ENCODE measurements around the gene KRT81.

KRT81 gene

DNA sequence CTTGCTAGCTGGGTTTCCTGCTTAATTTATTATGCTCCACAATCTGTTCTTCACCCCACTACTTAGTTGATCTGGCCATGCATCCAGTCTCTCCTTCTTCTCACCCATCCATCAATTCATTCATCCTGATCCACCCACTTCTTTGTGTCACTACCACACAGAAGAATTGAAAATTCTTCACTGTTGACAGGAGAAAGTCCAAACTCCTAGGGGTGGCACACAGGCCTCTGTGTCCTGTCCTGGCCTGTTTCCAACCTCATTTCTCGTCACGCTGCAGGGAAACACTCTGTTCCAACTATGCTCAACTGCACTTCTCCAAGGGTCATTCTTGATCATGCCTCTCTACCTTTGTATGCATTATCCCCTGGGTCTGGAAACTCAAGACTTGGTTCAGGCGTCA, 40.5 kb upstream of the KRT81 start:
- no peaks in the 10 kb centered on the region for H3K36me3 ChIP-seq (ENCODE audit: low read depth)
- DNase-seq (ENCODE audit: low spot score) (no peak), ATAC-seq (ENCODE audit: low read depth) (no peak)
- no peak overlapping the region for H3K4me3 ChIP-seq (ENCODE audit: severe bottlenecking)
- no peaks in the 10 kb centered on the region for H3K4me1 ChIP-seq (ENCODE audit: insufficient read depth, poor library complexity, severe bottlenecking)
- no peak overlapping the region for H3K27ac ChIP-seq (ENCODE audit: poor library complexity, severe bottlenecking)
- H3K27me3 ChIP-seq (ENCODE audit: insufficient read depth, poor library complexity, severe bottlenecking): no peaks in the 10 kb centered on the region
- peaks cover 3% of the 10 kb centered on the region for H3K9me3 ChIP-seq (ENCODE audit: severe bottlenecking)
- TF ChIP-seq, protein P1, sequence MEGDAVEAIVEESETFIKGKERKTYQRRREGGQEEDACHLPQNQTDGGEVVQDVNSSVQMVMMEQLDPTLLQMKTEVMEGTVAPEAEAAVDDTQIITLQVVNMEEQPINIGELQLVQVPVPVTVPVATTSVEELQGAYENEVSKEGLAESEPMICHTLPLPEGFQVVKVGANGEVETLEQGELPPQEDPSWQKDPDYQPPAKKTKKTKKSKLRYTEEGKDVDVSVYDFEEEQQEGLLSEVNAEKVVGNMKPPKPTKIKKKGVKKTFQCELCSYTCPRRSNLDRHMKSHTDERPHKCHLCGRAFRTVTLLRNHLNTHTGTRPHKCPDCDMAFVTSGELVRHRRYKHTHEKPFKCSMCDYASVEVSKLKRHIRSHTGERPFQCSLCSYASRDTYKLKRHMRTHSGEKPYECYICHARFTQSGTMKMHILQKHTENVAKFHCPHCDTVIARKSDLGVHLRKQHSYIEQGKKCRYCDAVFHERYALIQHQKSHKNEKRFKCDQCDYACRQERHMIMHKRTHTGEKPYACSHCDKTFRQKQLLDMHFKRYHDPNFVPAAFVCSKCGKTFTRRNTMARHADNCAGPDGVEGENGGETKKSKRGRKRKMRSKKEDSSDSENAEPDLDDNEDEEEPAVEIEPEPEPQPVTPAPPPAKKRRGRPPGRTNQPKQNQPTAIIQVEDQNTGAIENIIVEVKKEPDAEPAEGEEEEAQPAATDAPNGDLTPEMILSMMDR (IDR thresholded peaks at IDR 0.05; ENCODE audit: poor library complexity, severe bottlenecking): no peak

DNA sequence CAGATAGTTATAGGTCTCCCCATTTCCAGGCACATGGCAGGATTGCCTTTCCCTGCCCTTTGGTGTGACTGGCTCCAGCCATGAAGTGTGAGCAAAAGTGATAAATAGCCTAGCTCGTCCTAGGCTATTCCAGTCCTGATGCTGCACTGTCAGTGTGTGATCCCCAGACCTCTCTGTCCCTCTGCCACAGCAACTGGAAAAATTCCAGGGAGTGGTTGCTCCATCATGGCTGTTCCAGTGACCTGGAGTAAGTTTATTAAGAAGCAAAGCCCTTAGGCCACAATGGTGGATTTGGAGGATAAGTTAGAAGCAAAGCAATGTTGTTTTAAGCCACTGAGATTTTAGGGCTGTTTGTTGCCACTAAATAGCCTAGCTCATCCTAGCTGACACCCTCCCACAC, 39.7 kb upstream of the KRT81 start:
- DNase-seq (ENCODE audit: low spot score) (no peak), ATAC-seq (ENCODE audit: low read depth) (no peak)
- Histone ChIP-seq H3K36me3 (ENCODE audit: low read depth) (no peaks in the 10 kb centered on the region), H3K4me1 (ENCODE audit: insufficient read depth, poor library complexity, severe bottlenecking) (no peaks in the 10 kb centered on the region), H3K4me3 (ENCODE audit: severe bottlenecking) (no peak overlapping the region), H3K27me3 (ENCODE audit: insufficient read depth, poor library complexity, severe bottlenecking) (no peaks in the 10 kb centered on the region), H3K27ac (ENCODE audit: poor library complexity, severe bottlenecking) (no peak overlapping the region), H3K9me3 (ENCODE audit: severe bottlenecking) (no peaks in the 10 kb centered on the region)
- TF ChIP-seq, protein P1 (IDR thresholded peaks at IDR 0.05; ENCODE audit: poor library complexity, severe bottlenecking): no peak

- DNase-seq (ENCODE audit: low spot score) (no peak), ATAC-seq (ENCODE audit: low read depth) (no peak)
- Histone ChIP-seq H3K9me3 (ENCODE audit: severe bottlenecking) (no peaks in the 10 kb centered on the region), H3K4me1 (ENCODE audit: insufficient read depth, poor library complexity, severe bottlenecking) (no peaks in the 10 kb centered on the region), H3K27me3 (ENCODE audit: insufficient read depth, poor library complexity, severe bottlenecking) (no peaks in the 10 kb centered on the region), H3K36me3 (ENCODE audit: low read depth) (no peaks in the 10 kb centered on the region), H3K27ac (ENCODE audit: poor library complexity, severe bottlenecking) (peak overlapping the region; percentile 17), H3K4me3 (ENCODE audit: severe bottlenecking) (no peak overlapping the region)
- TF ChIP-seq, protein P1 (IDR thresholded peaks at IDR 0.05; ENCODE audit: poor library complexity, severe bottlenecking): peak; percentile 64
These were observed 36.6 kb upstream of the KRT81 start for GRCh38 chr12:52327830-52328500.

GRCh38 chr12:52327052-52327829, 35.9 kb upstream of the KRT81 start:
- TF ChIP-seq, protein P1 (IDR thresholded peaks at IDR 0.05; ENCODE audit: poor library complexity, severe bottlenecking): peak; percentile 98
- Histone ChIP-seq H3K4me1 (ENCODE audit: insufficient read depth, poor library complexity, severe bottlenecking) (no peaks in the 10 kb centered on the region), H3K27ac (ENCODE audit: poor library complexity, severe bottlenecking) (peak overlapping the region; percentile 17), H3K4me3 (ENCODE audit: severe bottlenecking) (no peak overlapping the region), H3K36me3 (ENCODE audit: low read depth) (no peaks in the 10 kb centered on the region), H3K27me3 (ENCODE audit: insufficient read depth, poor library complexity, severe bottlenecking) (no peaks in the 10 kb centered on the region), H3K9me3 (ENCODE audit: severe bottlenecking) (no peaks in the 10 kb centered on the region)
- ATAC-seq (ENCODE audit: low read depth) (peak; percentile 95), DNase-seq (ENCODE audit: low spot score) (peak; percentile 86)

GRCh38 chr12:52324153-52324444, 32.8 kb upstream of the KRT81 start:
- Histone ChIP-seq H3K36me3 (ENCODE audit: low read depth) (no peaks in the 10 kb centered on the region), H3K4me1 (ENCODE audit: insufficient read depth, poor library complexity, severe bottlenecking) (no peaks in the 10 kb centered on the region), H3K4me3 (ENCODE audit: severe bottlenecking) (no peak overlapping the region), H3K9me3 (ENCODE audit: severe bottlenecking) (no peaks in the 10 kb centered on the region), H3K27me3 (ENCODE audit: insufficient read depth, poor library complexity, severe bottlenecking) (no peaks in the 10 kb centered on the region), H3K27ac (ENCODE audit: poor library complexity, severe bottlenecking) (no peak overlapping the region)
- TF ChIP-seq, protein P1 (IDR thresholded peaks at IDR 0.05; ENCODE audit: poor library complexity, severe bottlenecking): no peak
- DNase-seq (ENCODE audit: low spot score): peak; percentile 16
- ATAC-seq (ENCODE audit: low read depth): no peak

All from RWPE2 (cell line).